SK-N-MC (cell line): ENCODE data around the gene AP3S1.

Source experiments
- EZH2 ChIP-seq: fragments of 200-600 bp; sonication (generic); IDR thresholded peaks from one replicate; pipeline ENCODE4 v1.6.1; 2017; ENCODE audit warnings: antibody characterized with exemption
- FOXP2 ChIP-seq: optimal IDR thresholded peaks from 2 replicates; pipeline ENCODE3; 2011; ENCODE audit warnings: mild to moderate bottlenecking, moderate library complexity; ENCODE audit not compliant: insufficient read depth; ENCODE audit errors: extremely low read length, control extremely low read depth
- POLR2AphosphoS5 ChIP-seq: IDR thresholded peaks from 2 replicates; pipeline ENCODE4 v1.6.1; 2012; ENCODE audit warnings: mild to moderate bottlenecking, low read depth, low read length, borderline replicate concordance

DNA sequence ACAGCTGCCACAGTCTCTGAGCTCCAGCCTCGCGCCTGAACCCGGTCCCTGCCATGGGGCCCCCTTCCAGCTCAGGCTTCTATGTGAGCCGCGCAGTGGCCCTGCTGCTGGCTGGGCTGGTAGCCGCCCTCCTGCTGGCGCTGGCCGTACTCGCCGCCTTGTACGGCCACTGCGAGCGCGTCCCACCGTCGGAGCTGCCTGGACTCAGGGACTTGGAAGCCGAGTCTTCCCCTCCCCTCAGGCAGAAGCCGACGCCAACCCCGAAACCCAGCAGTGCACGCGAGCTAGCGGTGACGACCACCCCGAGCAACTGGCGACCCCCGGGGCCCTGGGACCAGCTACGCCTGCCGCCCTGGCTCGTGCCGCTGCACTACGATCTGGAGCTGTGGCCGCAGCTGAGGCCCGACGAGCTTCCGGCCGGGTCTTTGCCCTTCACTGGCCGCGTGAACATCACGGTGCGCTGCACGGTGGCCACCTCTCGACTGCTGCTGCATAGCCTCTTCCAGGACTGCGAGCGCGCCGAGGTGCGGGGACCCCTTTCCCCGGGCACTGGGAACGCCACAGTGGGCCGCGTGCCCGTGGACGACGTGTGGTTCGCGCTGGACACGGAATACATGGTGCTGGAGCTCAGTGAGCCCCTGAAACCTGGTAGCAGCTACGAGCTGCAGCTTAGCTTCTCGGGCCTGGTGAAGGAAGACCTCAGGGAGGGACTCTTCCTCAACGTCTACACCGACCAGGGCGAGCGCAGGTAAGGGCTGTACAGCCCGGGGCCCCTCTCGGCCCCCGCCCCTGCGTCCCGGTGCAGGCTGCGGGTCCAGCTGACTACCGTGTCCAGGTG, 121.0 kb downstream of the AP3S1 start:
- TF ChIP-seq POLR2AphosphoS5 (no peak), EZH2 (no peak), FOXP2 (no peak)
